Cardiac ventricle fibroblast (primary cell): ENCODE results near the gene FAM153A. TPM values are rescaled to one million over a fixed set of nuclear protein-coding genes. Genes with fewer than 3 reads are reported as not detected.

Source experiments
- total RNA-seq: library from RNA; depleted of rRNA; stranded (reverse); fragments of >200 nt; gene quantifications from 2 replicates; pipeline ENCODE4 v1.2.3, GENCODE V29; 2015

FAM153A gene
- not detected in 2 replicates for total RNA-seq

DNA sequence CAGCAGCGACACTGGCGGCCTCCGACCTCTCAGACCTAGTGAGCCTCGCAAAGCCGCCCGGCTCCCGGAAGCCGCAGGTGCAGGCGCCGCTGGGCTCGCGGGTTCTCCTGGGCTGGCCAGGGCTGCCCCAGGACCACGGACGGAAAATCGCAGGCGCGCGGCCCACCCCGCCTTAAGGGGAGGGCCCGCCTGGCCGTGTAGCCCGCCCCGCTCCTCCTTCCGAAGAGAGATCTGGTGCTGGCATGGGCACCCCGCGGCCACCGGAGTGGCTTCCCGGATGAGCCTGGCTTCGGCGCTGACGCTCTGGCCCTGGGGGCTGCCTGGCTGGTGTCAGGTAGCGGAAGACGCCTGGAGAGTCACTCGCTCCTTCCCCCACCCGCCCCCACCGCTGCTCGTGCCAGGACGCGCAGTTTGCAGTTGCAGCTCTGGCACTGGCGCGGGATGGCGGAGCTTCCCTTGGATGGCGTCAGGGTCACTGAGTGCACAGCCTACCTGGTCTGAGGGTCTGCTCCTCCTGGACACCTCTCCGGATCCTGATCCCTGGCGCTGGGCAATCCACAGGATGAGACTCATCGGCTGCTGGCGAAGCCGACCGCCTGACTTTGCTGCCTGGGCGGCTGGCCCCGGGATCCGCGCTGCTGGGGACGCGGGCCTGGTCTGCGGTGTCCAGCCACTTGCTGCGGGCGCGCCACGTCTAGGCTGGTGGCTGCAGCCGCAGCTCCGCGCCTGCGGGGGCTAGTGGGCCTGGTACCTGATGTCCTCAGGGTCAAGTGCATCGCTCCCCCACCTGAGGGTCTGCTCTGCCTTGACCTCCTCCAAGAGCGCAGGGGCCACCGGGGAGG lies at the start of gene FAM153A:
FAM153A (minus strand) TSS at position 108 of the 842 bp plus-strand sequence.

Other genes starting within 250 kb of the FAM153A start
- gene FAM193B, start 228.3 kb downstream of the FAM153A start, total RNA-seq, result 31.7 and 33.3 TPM in 2 replicates
- gene TMED9, start 190.7 kb downstream of the FAM153A start, total RNA-seq, result 191 and 212 TPM in 2 replicates
- gene B4GALT7, start 182.8 kb downstream of the FAM153A start, total RNA-seq, result 26.5 and 30.3 TPM in 2 replicates
- gene PROP1, start 213.3 kb upstream of the FAM153A start, total RNA-seq, result not detected in 2 replicates